PC-9 (cell line): Measurements from ENCODE around the gene RXRA. TPM values are rescaled to one million over a fixed set of nuclear protein-coding genes. Genes with fewer than 3 reads are reported as not detected.

Experiments
- BruUV-seq: library from RNA; stranded (reverse); fragments of 400-500 nt; replicated peaks from 2 replicates; lab custom pipeline; 2021; lab: Mats Ljungman, UMichigan
- CTCF ChIA-PET: fragments of 300-600 bp; sonication (Branson Sonifier 250); formaldehyde crosslinking; loops from one replicate; lab custom pipeline; 2022; ENCODE audit warnings: antibody characterized with exemption; lab: Charles Lee
- POLR2A ChIA-PET: fragments of 300-600 bp; sonication (Branson Sonifier 250); formaldehyde crosslinking; loops from one replicate; lab custom pipeline; 2022; ENCODE audit warnings: antibody characterized with exemption; ENCODE audit not compliant: unreplicated experiment; lab: Charles Lee
- DNase-seq, 2 experiments: peaks; one replicate each; pipeline versions ENCODE4 v3.0.0 to v3.0.0-alpha.2; 2015 to 2022; ENCODE audit warnings: mixed read lengths in 1 of 2
- H2AFZ ChIP-seq: fragments of 200-600 bp; sonication (generic); 2 replicates; pipeline ENCODE4 v1.8.1; 2017; ENCODE audit warnings: antibody characterized with exemption
- H3F3A ChIP-seq: fragments of 200-600 bp; sonication (generic); 2 replicates; pipeline ENCODE4 v1.8.1; 2017; ENCODE audit warnings: antibody characterized with exemption, mild to moderate bottlenecking, low read depth; ENCODE audit not compliant: insufficient read depth
- H3K27ac ChIP-seq: fragments of 200-600 bp; sonication (generic); 2 replicates; pipeline ENCODE4 v1.6.1; 2016; ENCODE audit warnings: mixed run types
- H3K27me3 ChIP-seq: fragments of 200-600 bp; sonication (generic); 2 replicates; pipeline ENCODE4 v1.6.1; 2016; ENCODE audit warnings: low read depth, mixed run types; ENCODE audit not compliant: insufficient read depth
- H3K36me3 ChIP-seq: fragments of 200-600 bp; sonication (generic); 2 replicates; pipeline ENCODE4 v1.6.1; 2016; ENCODE audit warnings: low read depth, mixed run types
- H3K4me1 ChIP-seq: fragments of 200-600 bp; sonication (generic); replicated peaks from 2 replicates; pipeline ENCODE4 v1.6.1; 2016; ENCODE audit warnings: mixed run types; ENCODE audit not compliant: insufficient read depth
- H3K4me2 ChIP-seq: fragments of 200-600 bp; sonication (generic); 2 replicates; pipeline ENCODE4 v1.6.1; 2017; ENCODE audit warnings: mixed run types
- H3K4me3 ChIP-seq: fragments of 200-600 bp; sonication (generic); 2 replicates; pipeline ENCODE4 v1.6.1; 2016; ENCODE audit warnings: mixed run types
- H3K79me2 ChIP-seq: fragments of 200-600 bp; sonication (generic); 2 replicates; pipeline ENCODE4 v1.6.1; 2017; ENCODE audit warnings: low read depth, mixed run types
- H3K9me2 ChIP-seq: fragments of 200-600 bp; sonication (generic); 2 replicates; pipeline ENCODE4 v1.8.1; 2017; ENCODE audit warnings: mild to moderate bottlenecking; ENCODE audit not compliant: insufficient read depth
- H3K9me3 ChIP-seq: fragments of 200-600 bp; sonication (generic); 2 replicates; pipeline ENCODE4 v1.8.1; 2016; ENCODE audit warnings: low read depth; ENCODE audit not compliant: insufficient read depth
- H4K20me1 ChIP-seq: fragments of 200-600 bp; sonication (generic); 2 replicates; pipeline ENCODE4 v1.8.1; 2017; ENCODE audit not compliant: insufficient read depth
- CTCF ChIP-seq: fragments of 200-600 bp; sonication (generic); conservative IDR thresholded peaks from 2 replicates; pipeline ENCODE4 v1.6.1; 2017; ENCODE audit warnings: mixed run types, antibody characterized with exemption, mild to moderate bottlenecking, moderate library complexity
- EZH2 ChIP-seq: fragments of 200-600 bp; sonication (generic); IDR thresholded peaks from 2 replicates; pipeline ENCODE4 v1.8.0; 2017; ENCODE audit warnings: antibody characterized with exemption, low read depth
- intact Hi-C: fragments of 100-400 bp; cut with micrococcal nuclease; formaldehyde crosslinking; loops from one replicate; pipeline ENCODE4 v1.10.0; 2022; ENCODE audit not compliant: unreplicated experiment
- total RNA-seq: library from RNA; stranded (reverse); gene quantifications from 2 replicates; pipeline ENCODE4 v1.2.3, GENCODE V29; 2021

Gene RXRA
- total RNA-seq, 1 experiment from 2014 or later = 146 TPM

GRCh38 chr9:134400283-134400682, 74.0 kb downstream of the RXRA start:
- no peak overlapping the region for H2AFZ ChIP-seq
- no peak for DNase-seq
- H3K4me2 ChIP-seq = no peak overlapping the region
- POLR2A ChIA-PET = no interaction called here
- peaks cover 44% of the 10 kb centered on the region for H3K79me2 ChIP-seq
- H3K9me2 ChIP-seq = no peaks in the 10 kb centered on the region
- no TSS peak for BruUV-seq
- intact Hi-C loops = no loop called here
- no peak overlapping the region for H3K27ac ChIP-seq
- CTCF ChIA-PET = no interaction called here
- H3K9me3 ChIP-seq = peaks cover 5% of the 10 kb centered on the region; the same call in 1 of the 2 replicates
- H3K4me1 ChIP-seq = peaks cover 12% of the 10 kb centered on the region
- no peak overlapping the region for H3K4me3 ChIP-seq
- peaks cover 7% of the 10 kb centered on the region for H4K20me1 ChIP-seq
- no peaks in the 10 kb centered on the region for H3K27me3 ChIP-seq
- peaks cover 3% of the 10 kb centered on the region; the same call in 1 of the 2 replicates for H3F3A ChIP-seq
- H3K36me3 ChIP-seq = no peaks in the 10 kb centered on the region
- TF ChIP-seq EZH2 = no peak
- no peak for TF ChIP-seq CTCF

GRCh38 chr9:134401391-134401790, 75.1 kb downstream of the RXRA start:
- TF ChIP-seq CTCF (no peak), EZH2 (no peak)
- ChIA-PET CTCF (interaction anchor here (0.5 to 0.6 kb wide), 2 partner anchors 84 to 528 kb away, joined by 3 to 7 read pairs; no protein-coding TSS in a partner anchor), POLR2A (no interaction called here)
- peaks cover 52% of the 10 kb centered on the region for H3K79me2 ChIP-seq
- intact Hi-C loops = no loop called here
- no peak overlapping the region for H3K4me2 ChIP-seq
- no peak for DNase-seq
- H3K36me3 ChIP-seq = no peaks in the 10 kb centered on the region
- BruUV-seq = no TSS peak
- H4K20me1 ChIP-seq = peaks cover 7% of the 10 kb centered on the region
- H3K9me2 ChIP-seq = no peaks in the 10 kb centered on the region
- no peak overlapping the region for H3K4me3 ChIP-seq
- H3F3A ChIP-seq = peaks cover 10% of the 10 kb centered on the region; the same call in 1 of the 2 replicates
- peaks cover 23% of the 10 kb centered on the region for H3K4me1 ChIP-seq
- H3K27me3 ChIP-seq = no peaks in the 10 kb centered on the region
- no peak overlapping the region for H2AFZ ChIP-seq
- peaks cover 5% of the 10 kb centered on the region; the same call in 1 of the 2 replicates for H3K9me3 ChIP-seq
- H3K27ac ChIP-seq = no peak overlapping the region

GRCh38 chr9:134402182-134402581, 75.9 kb downstream of the RXRA start:
- Histone ChIP-seq H3K79me2 (peaks cover 53% of the 10 kb centered on the region), H3K36me3 (no peaks in the 10 kb centered on the region), H3K4me1 (peaks cover 30% of the 10 kb centered on the region), H3K27me3 (no peaks in the 10 kb centered on the region), H4K20me1 (peaks cover 7% of the 10 kb centered on the region), H3K4me2 (no peak overlapping the region), H2AFZ (no peak overlapping the region), H3K9me3 (peaks cover 5% of the 10 kb centered on the region; the same call in 1 of the 2 replicates), H3K27ac (no peak overlapping the region), H3K9me2 (no peaks in the 10 kb centered on the region), H3K4me3 (no peak overlapping the region), H3F3A (peaks cover 18% of the 10 kb centered on the region; the same call in 1 of the 2 replicates)
- intact Hi-C loops = no loop called here
- no TSS peak for BruUV-seq
- POLR2A ChIA-PET = no interaction called here
- TF ChIP-seq CTCF (no peak), EZH2 (no peak)
- no peak for DNase-seq
- CTCF ChIA-PET = no interaction called here
